Measurements from ENCODE around the gene C2CD3.
"Not testable (repeated sequence)": the region's sequence is repeated elsewhere in the genome, so short reads cannot be mapped to it uniquely, and the experiment has no call there.

Gene C2CD3

GRCh38 chr11:74070723-74071492 is 99.9 kb downstream of the C2CD3 start:
- Histone ChIP-seq H3K27ac (ENCODE audit: low read length) (no peak overlapping the region), H3K9ac (ENCODE audit: low read length in 2 of 2) (no peak overlapping the region), H3K4me3 (ENCODE audit: low read length in 2 of 2) (no peak overlapping the region), H3K9me3 (ENCODE audit: control insufficient read depth in 2 of 2, low read length in 2 of 2) (no peaks in the 10 kb centered on the region), H3K4me1 (ENCODE audit: control insufficient read depth, insufficient read depth, low read length) (no peaks in the 10 kb centered on the region), H3K36me3 (ENCODE audit: control insufficient read depth in 2 of 2, insufficient read depth in 2 of 2, low read length in 2 of 2) (peaks cover 8 to 27% of the 10 kb centered on the region in 2 donors), H3K27me3 (ENCODE audit: control insufficient read depth in 1 of 2, insufficient read depth in 2 of 2, low read length in 2 of 2) (no peaks in the 10 kb centered on the region)

- Histone ChIP-seq H3K4me3 (ENCODE audit: low read length in 2 of 2) (no peak overlapping the region), H3K9ac (ENCODE audit: low read length in 2 of 2) (no peak overlapping the region), H3K4me1 (ENCODE audit: control insufficient read depth, insufficient read depth, low read length) (no peaks in the 10 kb centered on the region), H3K27me3 (ENCODE audit: control insufficient read depth in 1 of 2, insufficient read depth in 2 of 2, low read length in 2 of 2) (no peaks in the 10 kb centered on the region), H3K36me3 (ENCODE audit: control insufficient read depth in 2 of 2, insufficient read depth in 2 of 2, low read length in 2 of 2) (peaks cover 7 to 24% of the 10 kb centered on the region in 2 donors), H3K27ac (ENCODE audit: low read length) (no peak overlapping the region), H3K9me3 (ENCODE audit: control insufficient read depth in 2 of 2, low read length in 2 of 2) (no peaks in the 10 kb centered on the region)
These were observed 101.4 kb downstream of the C2CD3 start for GRCh38 chr11:74069146-74070046.

GRCh38 chr11:74066663-74067062 is 104.1 kb downstream of the C2CD3 start:
- not testable (repeated sequence) for H3K27me3 ChIP-seq (ENCODE audit: control insufficient read depth in 1 of 2, insufficient read depth in 2 of 2, low read length in 2 of 2); H3K27ac ChIP-seq (ENCODE audit: low read length); H3K36me3 ChIP-seq (ENCODE audit: control insufficient read depth in 2 of 2, insufficient read depth in 2 of 2, low read length in 2 of 2); H3K9me3 ChIP-seq (ENCODE audit: control insufficient read depth in 2 of 2, low read length in 2 of 2); H3K4me3 ChIP-seq (ENCODE audit: low read length in 2 of 2); H3K9ac ChIP-seq (ENCODE audit: low read length in 2 of 2); H3K4me1 ChIP-seq (ENCODE audit: control insufficient read depth, insufficient read depth, low read length)

- H3K4me1 ChIP-seq (ENCODE audit: control insufficient read depth, insufficient read depth, low read length) = not testable (repeated sequence)
These were observed 105.3 kb downstream of the C2CD3 start for GRCh38 chr11:74065534-74065933.

GRCh38 chr11:74063628-74064027 is 107.2 kb downstream of the C2CD3 start:
- not testable (repeated sequence) for H3K36me3 ChIP-seq (ENCODE audit: control insufficient read depth in 2 of 2, insufficient read depth in 2 of 2, low read length in 2 of 2); H3K27ac ChIP-seq (ENCODE audit: low read length); H3K27me3 ChIP-seq (ENCODE audit: control insufficient read depth in 1 of 2, insufficient read depth in 2 of 2, low read length in 2 of 2); H3K4me3 ChIP-seq (ENCODE audit: low read length in 2 of 2); H3K4me1 ChIP-seq (ENCODE audit: control insufficient read depth, insufficient read depth, low read length); H3K9me3 ChIP-seq (ENCODE audit: control insufficient read depth in 2 of 2, low read length in 2 of 2); H3K9ac ChIP-seq (ENCODE audit: low read length in 2 of 2)

More at GRCh38 chr11:74065534-74065933, 105.3 kb downstream of the C2CD3 start:
- not testable (repeated sequence) for H3K27ac ChIP-seq (ENCODE audit: low read length); H3K9ac ChIP-seq (ENCODE audit: low read length in 2 of 2); H3K4me3 ChIP-seq (ENCODE audit: low read length in 2 of 2); H3K9me3 ChIP-seq (ENCODE audit: control insufficient read depth in 2 of 2, low read length in 2 of 2); H3K27me3 ChIP-seq (ENCODE audit: control insufficient read depth in 1 of 2, insufficient read depth in 2 of 2, low read length in 2 of 2); H3K36me3 ChIP-seq (ENCODE audit: control insufficient read depth in 2 of 2, insufficient read depth in 2 of 2, low read length in 2 of 2)

GRCh38 chr11:74061599-74061998 is 109.2 kb downstream of the C2CD3 start:
- H3K4me1 ChIP-seq (ENCODE audit: control insufficient read depth, insufficient read depth, low read length); H3K4me3 ChIP-seq (ENCODE audit: low read length in 2 of 2); H3K9ac ChIP-seq (ENCODE audit: low read length in 2 of 2); H3K36me3 ChIP-seq (ENCODE audit: control insufficient read depth in 2 of 2, insufficient read depth in 2 of 2, low read length in 2 of 2); H3K27me3 ChIP-seq (ENCODE audit: control insufficient read depth in 1 of 2, insufficient read depth in 2 of 2, low read length in 2 of 2); H3K9me3 ChIP-seq (ENCODE audit: control insufficient read depth in 2 of 2, low read length in 2 of 2); H3K27ac ChIP-seq (ENCODE audit: low read length): not testable (repeated sequence)

GRCh38 chr11:74057249-74058151 is 113.3 kb downstream of the C2CD3 start:
- no peak overlapping the region for H3K4me3 ChIP-seq (ENCODE audit: low read length in 2 of 2)
- no peaks in the 10 kb centered on the region for H3K27me3 ChIP-seq (ENCODE audit: control insufficient read depth in 1 of 2, insufficient read depth in 2 of 2, low read length in 2 of 2)
- peaks cover 6 to 7% of the 10 kb centered on the region in 2 donors for H3K36me3 ChIP-seq (ENCODE audit: control insufficient read depth in 2 of 2, insufficient read depth in 2 of 2, low read length in 2 of 2)
- no peak overlapping the region for H3K27ac ChIP-seq (ENCODE audit: low read length)
- no peaks in the 10 kb centered on the region for H3K9me3 ChIP-seq (ENCODE audit: control insufficient read depth in 2 of 2, low read length in 2 of 2)
- H3K4me1 ChIP-seq (ENCODE audit: control insufficient read depth, insufficient read depth, low read length) = no peaks in the 10 kb centered on the region
- H3K9ac ChIP-seq (ENCODE audit: low read length in 2 of 2) = no peak overlapping the region

- peaks cover 6 to 7% of the 10 kb centered on the region in 2 donors for H3K36me3 ChIP-seq (ENCODE audit: control insufficient read depth in 2 of 2, insufficient read depth in 2 of 2, low read length in 2 of 2)
- no peaks in the 10 kb centered on the region for H3K4me1 ChIP-seq (ENCODE audit: control insufficient read depth, insufficient read depth, low read length)
- no peaks in the 10 kb centered on the region for H3K9me3 ChIP-seq (ENCODE audit: control insufficient read depth in 2 of 2, low read length in 2 of 2)
- no peaks in the 10 kb centered on the region for H3K27me3 ChIP-seq (ENCODE audit: control insufficient read depth in 1 of 2, insufficient read depth in 2 of 2, low read length in 2 of 2)
- no peak overlapping the region for H3K4me3 ChIP-seq (ENCODE audit: low read length in 2 of 2)
- no peak overlapping the region for H3K27ac ChIP-seq (ENCODE audit: low read length)
- no peak overlapping the region for H3K9ac ChIP-seq (ENCODE audit: low read length in 2 of 2)
These were observed 114.9 kb downstream of the C2CD3 start for GRCh38 chr11:74055938-74056337.

GRCh38 chr11:74050465-74050864 is 120.3 kb downstream of the C2CD3 start:
- Histone ChIP-seq H3K4me3 (ENCODE audit: low read length in 2 of 2) (no peak overlapping the region), H3K4me1 (ENCODE audit: control insufficient read depth, insufficient read depth, low read length) (no peaks in the 10 kb centered on the region), H3K9me3 (ENCODE audit: control insufficient read depth in 2 of 2, low read length in 2 of 2) (no peaks in the 10 kb centered on the region), H3K27me3 (ENCODE audit: control insufficient read depth in 1 of 2, insufficient read depth in 2 of 2, low read length in 2 of 2) (no peaks in the 10 kb centered on the region), H3K9ac (ENCODE audit: low read length in 2 of 2) (no peak overlapping the region), H3K36me3 (ENCODE audit: control insufficient read depth in 2 of 2, insufficient read depth in 2 of 2, low read length in 2 of 2) (peaks cover 16 to 18% of the 10 kb centered on the region in 2 donors), H3K27ac (ENCODE audit: low read length) (no peak overlapping the region)

- H3K9ac ChIP-seq (ENCODE audit: low read length in 2 of 2) = no peak overlapping the region
- no peak overlapping the region for H3K27ac ChIP-seq (ENCODE audit: low read length)
- H3K36me3 ChIP-seq (ENCODE audit: control insufficient read depth in 2 of 2, insufficient read depth in 2 of 2, low read length in 2 of 2) = peaks cover 16 to 17% of the 10 kb centered on the region in 2 donors
- H3K27me3 ChIP-seq (ENCODE audit: control insufficient read depth in 1 of 2, insufficient read depth in 2 of 2, low read length in 2 of 2) = no peaks in the 10 kb centered on the region
- no peaks in the 10 kb centered on the region for H3K9me3 ChIP-seq (ENCODE audit: control insufficient read depth in 2 of 2, low read length in 2 of 2)
- no peak overlapping the region for H3K4me3 ChIP-seq (ENCODE audit: low read length in 2 of 2)
- H3K4me1 ChIP-seq (ENCODE audit: control insufficient read depth, insufficient read depth, low read length) = no peaks in the 10 kb centered on the region
These were observed 121.8 kb downstream of the C2CD3 start for GRCh38 chr11:74048993-74049392.

Measured in stomach smooth muscle (tissue), 2 donors.